ENCODE measurements around the gene PCDHA7.

DNA sequence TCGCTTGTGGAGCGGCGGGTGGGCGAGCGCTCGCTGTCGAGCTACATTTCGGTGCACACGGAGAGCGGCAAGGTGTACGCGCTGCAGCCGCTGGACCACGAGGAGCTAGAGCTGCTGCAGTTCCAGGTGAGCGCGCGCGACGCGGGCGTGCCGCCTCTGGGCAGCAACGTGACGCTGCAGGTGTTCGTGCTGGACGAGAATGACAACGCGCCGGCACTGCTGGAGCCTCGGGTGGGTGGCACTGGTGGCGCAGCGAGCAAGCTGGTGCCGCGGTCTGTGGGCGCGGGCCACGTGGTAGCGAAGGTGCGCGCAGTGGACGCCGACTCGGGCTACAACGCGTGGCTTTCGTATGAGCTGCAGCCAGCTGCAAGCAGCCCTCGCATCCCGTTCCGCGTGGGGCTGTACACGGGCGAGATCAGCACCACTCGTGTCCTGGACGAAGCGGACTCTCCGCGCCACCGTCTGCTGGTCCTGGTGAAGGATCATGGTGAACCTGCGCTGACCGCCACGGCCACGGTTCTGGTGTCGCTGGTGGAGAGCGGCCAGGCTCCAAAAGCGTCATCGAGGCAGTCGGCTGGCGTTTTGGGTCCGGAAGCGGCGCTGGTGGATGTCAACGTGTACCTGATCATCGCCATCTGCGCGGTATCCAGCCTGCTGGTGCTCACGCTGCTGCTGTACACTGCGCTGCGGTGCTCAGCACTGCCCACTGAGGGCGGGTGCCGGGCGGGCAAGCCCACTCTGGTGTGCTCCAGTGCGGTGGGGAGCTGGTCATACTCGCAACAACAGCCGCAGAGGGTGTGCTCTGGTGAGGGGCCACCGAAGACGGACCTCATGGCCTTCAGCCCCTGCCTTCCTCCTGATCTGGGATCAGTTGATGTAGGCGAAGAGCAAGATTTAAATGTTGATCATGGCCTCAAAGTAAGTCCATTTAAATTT is 9.0 kb downstream of the PCDHA7 start:
- TF ChIP-seq, protein P1, sequence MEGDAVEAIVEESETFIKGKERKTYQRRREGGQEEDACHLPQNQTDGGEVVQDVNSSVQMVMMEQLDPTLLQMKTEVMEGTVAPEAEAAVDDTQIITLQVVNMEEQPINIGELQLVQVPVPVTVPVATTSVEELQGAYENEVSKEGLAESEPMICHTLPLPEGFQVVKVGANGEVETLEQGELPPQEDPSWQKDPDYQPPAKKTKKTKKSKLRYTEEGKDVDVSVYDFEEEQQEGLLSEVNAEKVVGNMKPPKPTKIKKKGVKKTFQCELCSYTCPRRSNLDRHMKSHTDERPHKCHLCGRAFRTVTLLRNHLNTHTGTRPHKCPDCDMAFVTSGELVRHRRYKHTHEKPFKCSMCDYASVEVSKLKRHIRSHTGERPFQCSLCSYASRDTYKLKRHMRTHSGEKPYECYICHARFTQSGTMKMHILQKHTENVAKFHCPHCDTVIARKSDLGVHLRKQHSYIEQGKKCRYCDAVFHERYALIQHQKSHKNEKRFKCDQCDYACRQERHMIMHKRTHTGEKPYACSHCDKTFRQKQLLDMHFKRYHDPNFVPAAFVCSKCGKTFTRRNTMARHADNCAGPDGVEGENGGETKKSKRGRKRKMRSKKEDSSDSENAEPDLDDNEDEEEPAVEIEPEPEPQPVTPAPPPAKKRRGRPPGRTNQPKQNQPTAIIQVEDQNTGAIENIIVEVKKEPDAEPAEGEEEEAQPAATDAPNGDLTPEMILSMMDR (IDR thresholded peaks at IDR 0.05), result no peak
- no peak for TF ChIP-seq POLR2AphosphoS5 (IDR thresholded peaks at IDR 0.05)
